ENCODE results near the gene PRKAR1A.

The PRKAR1A gene

DNA sequence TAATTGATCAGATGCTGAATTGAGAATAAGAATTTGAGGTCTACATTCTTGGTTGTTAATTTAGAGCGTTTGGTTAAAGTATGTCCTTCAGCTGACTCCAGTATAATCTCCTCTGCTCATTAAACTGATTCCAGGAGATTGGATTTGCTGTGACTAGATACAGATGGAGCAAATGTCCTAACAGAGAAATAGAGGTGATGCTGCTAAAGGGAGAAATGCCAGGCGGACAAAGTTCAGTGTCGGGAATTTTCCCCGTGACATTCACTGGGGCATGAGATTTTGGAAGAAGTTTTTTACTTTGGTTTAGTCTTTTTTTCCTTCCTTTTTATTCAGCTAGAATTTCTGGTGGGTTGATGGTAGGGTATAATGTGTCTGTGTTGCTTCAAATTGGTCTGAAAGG is 19.0 kb downstream of the PRKAR1A start:
- no peak for ATAC-seq
- TF ChIP-seq ZC3H10 (CRISPR knock-in tag; IDR thresholded peaks at IDR 0.05) (no peak), CSRNP3 (CRISPR knock-in tag; IDR thresholded peaks at IDR 0.05) (no peak), ZNF565 (CRISPR knock-in tag; conservative IDR thresholded peaks at IDR 0.05; ENCODE audit: low read depth) (no peak), GLIS3 (CRISPR knock-in tag; IDR thresholded peaks at IDR 0.05) (no peak), TOX (CRISPR knock-in tag; IDR thresholded peaks at IDR 0.05; ENCODE audit: borderline replicate concordance) (no peak), PPARA (CRISPR knock-in tag; IDR thresholded peaks at IDR 0.05; ENCODE audit: borderline replicate concordance) (no peak), POU6F1 (CRISPR knock-in tag; IDR thresholded peaks at IDR 0.05; ENCODE audit: borderline replicate concordance, low read depth) (no peak), ISL1 (CRISPR knock-in tag; IDR thresholded peaks at IDR 0.05) (no peak), ZFP3 (CRISPR knock-in tag; IDR thresholded peaks at IDR 0.05) (no peak), SNAI2 (CRISPR knock-in tag; IDR thresholded peaks at IDR 0.05) (no peak), ZNF70 (CRISPR knock-in tag; IDR thresholded peaks at IDR 0.05) (no peak), CSDC2 (CRISPR knock-in tag; IDR thresholded peaks at IDR 0.05) (no peak), TCF4 (CRISPR knock-in tag; IDR thresholded peaks at IDR 0.05; ENCODE audit: borderline replicate concordance) (no peak), ZNF8 (CRISPR knock-in tag; IDR thresholded peaks at IDR 0.05) (no peak), RARB (CRISPR knock-in tag; IDR thresholded peaks at IDR 0.05) (no peak), OSR1 (CRISPR knock-in tag; IDR thresholded peaks at IDR 0.05) (no peak), ZFP30 (CRISPR knock-in tag; IDR thresholded peaks at IDR 0.05) (no peak)
- TF ChIP-seq, protein P1, sequence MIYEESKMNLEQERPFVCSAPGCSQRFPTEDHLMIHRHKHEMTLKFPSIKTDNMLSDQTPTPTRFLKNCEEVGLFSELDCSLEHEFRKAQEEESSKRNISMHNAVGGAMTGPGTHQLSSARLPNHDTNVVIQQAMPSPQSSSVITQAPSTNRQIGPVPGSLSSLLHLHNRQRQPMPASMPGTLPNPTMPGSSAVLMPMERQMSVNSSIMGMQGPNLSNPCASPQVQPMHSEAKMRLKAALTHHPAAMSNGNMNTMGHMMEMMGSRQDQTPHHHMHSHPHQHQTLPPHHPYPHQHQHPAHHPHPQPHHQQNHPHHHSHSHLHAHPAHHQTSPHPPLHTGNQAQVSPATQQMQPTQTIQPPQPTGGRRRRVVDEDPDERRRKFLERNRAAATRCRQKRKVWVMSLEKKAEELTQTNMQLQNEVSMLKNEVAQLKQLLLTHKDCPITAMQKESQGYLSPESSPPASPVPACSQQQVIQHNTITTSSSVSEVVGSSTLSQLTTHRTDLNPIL (CRISPR knock-in tag; IDR thresholded peaks at IDR 0.05; ENCODE audit: low read depth) = no peak
- TF ChIP-seq, protein P2, sequence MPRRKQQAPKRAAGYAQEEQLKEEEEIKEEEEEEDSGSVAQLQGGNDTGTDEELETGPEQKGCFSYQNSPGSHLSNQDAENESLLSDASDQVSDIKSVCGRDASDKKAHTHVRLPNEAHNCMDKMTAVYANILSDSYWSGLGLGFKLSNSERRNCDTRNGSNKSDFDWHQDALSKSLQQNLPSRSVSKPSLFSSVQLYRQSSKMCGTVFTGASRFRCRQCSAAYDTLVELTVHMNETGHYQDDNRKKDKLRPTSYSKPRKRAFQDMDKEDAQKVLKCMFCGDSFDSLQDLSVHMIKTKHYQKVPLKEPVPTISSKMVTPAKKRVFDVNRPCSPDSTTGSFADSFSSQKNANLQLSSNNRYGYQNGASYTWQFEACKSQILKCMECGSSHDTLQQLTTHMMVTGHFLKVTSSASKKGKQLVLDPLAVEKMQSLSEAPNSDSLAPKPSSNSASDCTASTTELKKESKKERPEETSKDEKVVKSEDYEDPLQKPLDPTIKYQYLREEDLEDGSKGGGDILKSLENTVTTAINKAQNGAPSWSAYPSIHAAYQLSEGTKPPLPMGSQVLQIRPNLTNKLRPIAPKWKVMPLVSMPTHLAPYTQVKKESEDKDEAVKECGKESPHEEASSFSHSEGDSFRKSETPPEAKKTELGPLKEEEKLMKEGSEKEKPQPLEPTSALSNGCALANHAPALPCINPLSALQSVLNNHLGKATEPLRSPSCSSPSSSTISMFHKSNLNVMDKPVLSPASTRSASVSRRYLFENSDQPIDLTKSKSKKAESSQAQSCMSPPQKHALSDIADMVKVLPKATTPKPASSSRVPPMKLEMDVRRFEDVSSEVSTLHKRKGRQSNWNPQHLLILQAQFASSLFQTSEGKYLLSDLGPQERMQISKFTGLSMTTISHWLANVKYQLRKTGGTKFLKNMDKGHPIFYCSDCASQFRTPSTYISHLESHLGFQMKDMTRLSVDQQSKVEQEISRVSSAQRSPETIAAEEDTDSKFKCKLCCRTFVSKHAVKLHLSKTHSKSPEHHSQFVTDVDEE (CRISPR knock-in tag; IDR thresholded peaks at IDR 0.05) = no peak

- no peak for TF ChIP-seq GLIS3 (CRISPR knock-in tag; IDR thresholded peaks at IDR 0.05)
- no peak for TF ChIP-seq TOX (CRISPR knock-in tag; IDR thresholded peaks at IDR 0.05; ENCODE audit: borderline replicate concordance)
- TF ChIP-seq SNAI2 (CRISPR knock-in tag; IDR thresholded peaks at IDR 0.05) = no peak
- no peak for TF ChIP-seq ZNF565 (CRISPR knock-in tag; conservative IDR thresholded peaks at IDR 0.05; ENCODE audit: low read depth)
- no peak for ATAC-seq
Measured at GRCh38 chr17:68532826-68533225, 20.6 kb downstream of the PRKAR1A start.

DNA sequence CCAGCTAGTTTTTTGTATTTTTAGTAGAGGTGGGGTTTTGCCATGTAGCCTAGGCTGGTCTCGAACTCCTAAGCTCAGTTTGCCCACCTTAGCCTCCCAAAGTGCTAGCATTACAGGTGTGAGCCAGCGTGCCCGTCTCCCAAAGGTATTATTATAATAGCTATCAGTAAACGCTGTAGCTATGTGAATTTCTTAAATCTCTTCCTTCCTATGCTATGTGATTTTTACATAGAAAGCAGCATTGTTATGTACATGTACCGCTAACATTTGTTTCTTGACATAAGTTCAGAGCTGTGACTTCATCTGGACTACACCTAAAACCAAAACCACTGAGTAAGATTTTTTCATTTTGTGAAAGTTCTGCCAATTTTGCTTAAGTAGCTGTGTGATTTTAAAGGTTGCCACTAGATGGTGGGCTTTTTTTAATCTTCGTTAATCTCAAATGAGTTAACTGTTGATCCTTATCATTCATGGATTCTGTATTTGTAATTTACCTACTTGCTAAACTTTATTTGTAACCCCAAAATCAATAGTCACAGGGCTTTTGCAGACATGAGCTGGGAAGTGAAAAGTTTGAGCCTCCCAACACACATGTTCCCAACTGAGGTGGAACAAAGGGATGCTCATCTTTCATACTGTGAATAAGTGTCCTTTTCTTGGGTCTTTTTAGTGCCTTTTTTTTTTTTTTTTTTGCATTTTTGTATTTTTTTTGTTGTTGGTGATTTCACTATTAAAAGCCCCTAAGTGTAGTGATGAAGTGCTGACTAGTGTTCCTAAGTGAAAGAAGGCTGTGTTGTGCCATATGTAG is 21.9 kb downstream of the PRKAR1A start:
- TF ChIP-seq GLIS3 (CRISPR knock-in tag; IDR thresholded peaks at IDR 0.05) = no peak
- no peak for TF ChIP-seq ZNF8 (CRISPR knock-in tag; IDR thresholded peaks at IDR 0.05)
- no peak for TF ChIP-seq SNAI2 (CRISPR knock-in tag; IDR thresholded peaks at IDR 0.05)
- no peak for TF ChIP-seq ZNF565 (CRISPR knock-in tag; conservative IDR thresholded peaks at IDR 0.05; ENCODE audit: low read depth)
- no peak for TF ChIP-seq ARNTL (CRISPR knock-in tag; IDR thresholded peaks at IDR 0.05; ENCODE audit: borderline replicate concordance, low read depth)
- TF ChIP-seq TOX (CRISPR knock-in tag; IDR thresholded peaks at IDR 0.05; ENCODE audit: borderline replicate concordance) = no peak
- no peak for TF ChIP-seq CSDC2 (CRISPR knock-in tag; IDR thresholded peaks at IDR 0.05)
- TF ChIP-seq ISL1 (CRISPR knock-in tag; IDR thresholded peaks at IDR 0.05) = no peak
- TF ChIP-seq TCF4 (CRISPR knock-in tag; IDR thresholded peaks at IDR 0.05; ENCODE audit: borderline replicate concordance) = no peak
- no peak for TF ChIP-seq ESRRG (CRISPR knock-in tag; IDR thresholded peaks at IDR 0.05)
- no peak for ATAC-seq

Measured in SK-N-SH treated with all-trans-retinoic acid at 6 μM for 48 hours (cell line).